RPMI7951 (cell line): ENCODE data around the gene RNF215. TPM values are rescaled to one million over a fixed set of nuclear protein-coding genes. Genes with fewer than 3 reads are reported as not detected.

Experiments
- DNase-seq: peaks from one replicate; pipeline ENCODE4 v3.0.0-alpha.2; 2012; ENCODE audit warnings: low read depth
- total RNA-seq: library from RNA; depleted of rRNA; stranded (reverse); fragments of >200 nt; shearing (Covaris generic); gene quantifications from 2 replicates; pipeline ENCODE4 v1.2.3, GENCODE V29; 2014; rRNA removed

RNF215 gene
- 9.8 and 10.0 TPM in 2 replicates for total RNA-seq

- peak; percentile 66 for DNase-seq
These were observed at the start of gene RNF215 for GRCh38 chr22:30386960-30387827. TSS of gene RNF215 (minus strand) at chr22:30387411. CDS start at chr22:30387313, 98 bp downstream.

- DNase-seq, result no peak
These were observed 49.0 kb upstream of the RNF215 start for GRCh38 chr22:30436196-30436595.

GRCh38 chr22:30435674-30436126 lies 48.5 kb upstream of the RNF215 start:
- no peak for DNase-seq

GRCh38 chr22:30434843-30435242 lies 47.6 kb upstream of the RNF215 start:
- no peak for DNase-seq

- no peak for DNase-seq
These were observed 46.6 kb upstream of the RNF215 start for GRCh38 chr22:30433773-30434172.

- no peak for DNase-seq
These were observed 46.0 kb upstream of the RNF215 start for GRCh38 chr22:30433227-30433626.

- DNase-seq, result no peak
These were observed 45.3 kb upstream of the RNF215 start for GRCh38 chr22:30432520-30432919.

GRCh38 chr22:30432096-30432495 lies 44.9 kb upstream of the RNF215 start:
- no peak for DNase-seq

- no peak for DNase-seq
These were observed 43.7 kb upstream of the RNF215 start for GRCh38 chr22:30430933-30431332.

GRCh38 chr22:30429887-30430286 lies 42.7 kb upstream of the RNF215 start:
- no peak for DNase-seq

- DNase-seq, result no peak
These were observed 40.7 kb upstream of the RNF215 start for GRCh38 chr22:30427871-30428270.

GRCh38 chr22:30426388-30427353 lies 39.5 kb upstream of the RNF215 start:
- DNase-seq, result peak; percentile 79

- DNase-seq, result peak; percentile 75
These were observed 38.6 kb upstream of the RNF215 start, which contains the start of gene MTFP1 for GRCh38 chr22:30425616-30426387. TSS of gene MTFP1 (plus strand) at chr22:30425768. CDS start at chr22:30425880, 112 bp downstream.

- no peak for DNase-seq
These were observed 38.1 kb upstream of the RNF215 start for GRCh38 chr22:30425327-30425615.

GRCh38 chr22:30424534-30425326 lies 37.5 kb upstream of the RNF215 start:
- DNase-seq, result peak; percentile 42

- peak; percentile 98 for DNase-seq
These were observed 36.8 kb upstream of the RNF215 start for GRCh38 chr22:30423959-30424533.

- DNase-seq, result no peak
These were observed 36.2 kb upstream of the RNF215 start for GRCh38 chr22:30423301-30423958.

GRCh38 chr22:30422481-30423300 lies 35.5 kb upstream of the RNF215 start:
- DNase-seq, result peak; percentile 95
